Activated CD4-positive, alpha-beta T cell treated with anti-CD3 and anti-CD28 coated beads, Interleukin-2, amount 50 U/mL, for 4 hours (primary cell): ENCODE data around the gene CUL1.

ENCODE experiments used
- DNase-seq, 2 experiments: peaks; one replicate each; pipeline ENCODE4 v3.0.0-alpha.2; 2020

CUL1 gene

DNA sequence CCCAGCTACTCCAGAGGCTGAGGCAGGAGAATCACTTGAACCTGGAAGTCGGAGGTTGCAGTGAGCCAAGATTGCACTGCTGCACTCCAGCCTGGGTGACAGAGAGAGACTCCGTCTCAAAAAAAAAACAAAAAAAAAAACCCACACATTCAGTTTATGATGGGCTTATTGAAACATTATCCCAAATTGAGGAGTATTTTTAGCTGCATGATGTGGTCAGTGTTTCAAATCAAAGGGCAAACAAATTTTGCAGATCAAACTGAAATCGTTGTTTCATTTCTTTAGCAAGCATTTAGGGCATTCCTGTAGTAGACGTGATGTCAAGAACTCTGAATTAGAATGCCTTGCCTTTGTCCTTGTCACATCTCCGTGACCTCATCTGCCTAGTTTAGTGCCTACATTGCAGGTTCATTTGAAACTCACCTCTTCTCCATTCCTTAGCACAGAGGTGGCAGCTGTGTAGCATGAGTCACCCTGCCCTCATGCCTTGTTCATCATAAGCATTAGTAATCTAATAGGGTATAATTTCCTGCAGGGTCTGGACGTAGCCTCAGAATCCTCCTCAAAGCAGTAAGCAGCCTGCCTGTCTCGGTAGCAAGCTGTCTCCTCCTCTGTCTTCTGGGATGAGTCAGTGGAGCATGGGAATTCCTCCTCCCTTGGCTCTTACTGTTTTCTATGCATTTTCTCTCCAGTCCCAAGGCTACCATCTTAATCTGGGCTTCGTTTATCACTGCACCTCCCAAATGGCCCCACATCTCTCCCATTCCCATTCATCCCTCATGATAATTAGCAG, 73.8 kb downstream of the CUL1 start:
- DNase-seq, result peak; percentile 29 to 50

DNA sequence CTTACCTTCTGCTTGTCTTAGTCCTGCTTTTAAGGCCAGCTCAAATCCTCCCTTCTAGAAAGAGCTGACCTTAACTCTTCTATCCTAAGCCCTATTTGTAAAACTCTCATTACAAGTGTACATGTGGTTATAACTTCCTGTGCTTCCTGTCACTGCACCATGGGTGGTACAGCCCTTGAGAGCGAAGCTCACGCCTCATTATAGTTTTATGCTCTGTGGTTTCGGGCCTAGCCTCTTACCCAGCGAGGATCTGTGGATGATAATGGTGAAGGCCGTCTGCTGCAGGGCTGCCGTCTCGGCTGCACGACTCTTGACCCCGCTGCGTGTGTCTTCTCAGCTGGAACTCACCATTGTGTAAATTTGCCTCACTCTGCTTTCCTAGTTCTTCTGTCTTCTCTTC, 74.6 kb downstream of the CUL1 start:
- DNase-seq, result peak in 1 of 2 experiments; percentile 4

DNA sequence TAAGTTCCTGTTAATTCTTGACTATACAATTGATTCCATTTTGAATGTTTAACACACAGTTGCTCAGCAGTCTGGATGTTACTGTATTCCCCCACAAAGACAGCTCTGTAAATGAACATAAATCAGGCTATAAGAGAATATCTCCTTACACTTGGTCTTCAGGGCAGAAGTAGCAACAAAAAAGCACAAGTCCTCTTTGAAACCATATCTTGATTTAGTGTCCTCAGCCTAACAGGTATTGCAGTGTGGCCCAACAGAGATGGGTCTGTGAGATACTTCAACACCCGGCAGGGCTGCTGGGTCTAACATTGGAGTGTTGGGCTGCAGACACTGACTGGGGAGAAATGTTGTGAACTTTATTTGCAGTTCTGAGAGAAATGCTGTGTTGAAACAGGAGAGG, 75.8 kb downstream of the CUL1 start:
- no peak for DNase-seq

DNA sequence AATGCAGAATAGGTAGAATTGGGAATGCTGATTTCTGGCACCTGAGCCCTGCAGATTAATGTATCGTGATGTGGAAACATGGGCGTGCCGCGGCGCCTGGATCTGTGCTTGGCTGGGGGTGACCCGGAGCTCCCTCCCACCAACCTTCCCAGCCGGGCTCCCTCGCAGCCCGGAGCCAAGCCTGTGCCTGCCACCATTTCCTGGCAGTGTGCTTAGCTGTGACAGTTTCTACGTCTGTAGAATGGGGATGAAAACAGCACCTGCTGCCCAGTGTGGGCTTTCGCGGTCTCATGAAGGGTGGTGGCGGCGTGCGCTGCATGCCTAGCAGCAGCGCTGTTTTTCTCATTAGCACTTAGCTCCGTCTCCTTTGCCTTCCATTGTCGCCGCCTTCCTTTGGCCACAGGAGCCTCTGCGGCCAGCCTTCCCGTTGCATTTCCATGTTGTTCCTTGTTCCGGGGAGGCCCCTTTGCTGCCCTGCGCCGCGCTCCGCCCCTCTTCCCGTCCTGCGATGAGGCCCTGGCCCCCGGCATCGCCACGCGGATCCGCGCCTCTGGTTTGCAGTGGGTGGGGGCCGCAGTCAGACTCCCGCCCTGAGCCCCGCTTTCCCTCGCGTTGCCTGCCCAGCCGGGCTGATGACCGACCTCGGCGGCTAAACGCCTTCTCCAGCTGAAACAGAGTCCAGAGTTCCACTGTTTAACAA, 84.2 kb downstream of the CUL1 start:
- no peak for DNase-seq

DNA sequence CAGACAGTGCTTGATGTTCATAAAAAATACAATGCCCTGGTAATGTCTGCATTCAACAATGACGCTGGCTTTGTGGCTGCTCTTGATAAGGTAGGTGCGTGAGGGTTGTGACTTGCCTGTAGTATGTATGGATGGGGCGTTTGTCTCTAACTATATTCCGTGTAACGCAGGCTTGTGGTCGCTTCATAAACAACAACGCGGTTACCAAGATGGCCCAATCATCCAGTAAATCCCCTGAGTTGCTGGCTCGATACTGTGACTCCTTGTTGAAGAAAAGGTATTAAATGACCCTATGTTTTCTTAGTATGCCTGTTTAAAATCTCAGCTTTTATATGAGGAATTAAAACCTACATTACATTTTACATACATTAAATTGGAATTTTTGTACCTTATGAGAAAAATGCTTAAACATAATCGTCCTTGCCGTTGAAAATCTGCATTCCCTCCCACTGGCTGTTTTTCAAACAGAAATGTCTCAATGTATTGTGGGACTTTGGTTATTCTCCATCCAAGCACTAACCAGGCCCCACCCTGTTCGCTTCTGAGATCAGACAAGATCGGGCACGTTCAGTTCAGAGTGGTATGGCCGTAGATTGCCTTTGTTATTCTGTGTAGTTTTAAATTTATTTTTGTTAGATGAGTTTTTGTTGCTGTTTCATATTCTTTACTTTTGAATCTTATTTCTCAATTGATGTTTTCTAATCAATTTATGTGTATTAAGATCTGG, 85.3 kb downstream of the CUL1 start:
- DNase-seq, result no peak

DNA sequence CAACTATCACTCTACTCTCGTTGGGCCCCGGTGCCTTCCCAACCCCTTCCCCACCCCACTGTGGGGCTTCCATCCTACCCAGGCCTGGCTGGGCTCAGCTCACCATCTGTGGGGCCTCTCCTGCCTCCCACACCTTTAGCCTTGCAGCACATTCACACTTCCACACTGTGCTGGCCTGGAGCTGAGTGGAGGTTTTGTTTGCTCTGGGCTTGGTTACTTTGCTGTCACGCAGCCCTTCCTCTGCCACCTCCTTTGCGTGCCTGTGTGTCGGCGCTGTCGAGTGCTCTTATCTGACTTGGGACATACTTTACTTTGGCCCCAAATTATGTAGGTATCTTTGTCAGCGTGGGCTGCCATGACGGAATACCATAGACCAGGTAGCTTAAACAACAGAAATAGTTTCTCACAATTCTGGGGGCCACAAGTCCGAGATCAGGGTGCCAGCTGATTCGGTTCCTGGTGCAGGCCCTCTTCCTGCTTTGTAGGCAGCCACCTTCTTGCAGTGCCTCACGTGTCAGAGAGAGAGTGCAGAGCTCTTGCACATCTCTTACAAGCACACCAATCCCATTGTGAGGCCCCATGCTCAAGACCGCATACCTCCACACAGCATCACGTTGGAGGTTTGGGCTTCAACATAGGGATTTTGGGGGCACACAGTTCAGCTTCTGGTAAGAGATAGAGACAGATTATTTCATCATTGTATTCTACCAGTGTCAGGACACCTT, 89.0 kb downstream of the CUL1 start:
- no peak for DNase-seq

DNA sequence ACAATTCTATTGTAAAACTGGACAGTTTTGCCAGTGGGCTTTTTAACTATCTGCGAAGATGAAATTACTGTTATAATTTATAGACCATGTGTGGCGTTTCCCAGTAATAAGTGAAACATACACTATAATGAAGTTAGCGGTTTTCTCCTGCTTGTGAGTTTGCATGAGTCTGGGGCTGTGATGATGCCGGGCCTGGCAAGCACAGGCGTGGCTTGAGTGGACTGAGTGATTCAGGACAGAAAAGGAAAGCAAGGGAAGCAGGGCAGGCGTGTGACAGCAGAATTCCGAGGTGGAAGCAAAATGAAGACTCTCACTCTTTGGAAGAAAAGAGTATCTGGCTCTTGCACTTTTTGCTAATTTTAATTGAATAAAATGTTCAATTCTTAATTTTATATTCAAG, 90.5 kb downstream of the CUL1 start:
- DNase-seq, result no peak

DNA sequence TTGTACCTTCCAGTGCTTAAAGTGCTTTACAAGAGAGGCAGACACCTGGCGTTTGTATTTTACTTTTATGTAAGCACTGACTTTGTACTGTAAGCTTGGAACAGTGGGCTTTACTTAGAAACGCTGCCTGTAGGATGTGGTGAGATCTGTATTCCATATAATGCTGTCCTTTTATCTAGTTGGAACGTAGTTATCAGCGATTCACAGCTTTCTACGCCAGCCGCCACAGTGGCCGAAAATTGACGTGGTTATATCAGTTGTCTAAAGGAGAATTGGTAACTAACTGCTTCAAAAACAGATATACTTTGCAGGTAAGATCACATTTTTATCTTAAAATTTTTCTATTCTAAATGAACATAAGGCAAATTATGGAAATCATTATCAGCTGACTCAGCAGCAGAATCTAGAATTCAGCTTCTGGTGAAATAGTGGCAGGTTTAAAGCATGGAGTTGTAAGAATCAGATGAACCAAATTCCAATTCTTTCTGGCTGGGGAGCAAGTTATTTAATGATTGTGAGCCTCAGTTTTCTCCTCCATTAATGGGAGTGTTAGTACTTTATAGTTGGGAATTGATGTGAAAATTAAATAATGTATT, 91.5 kb downstream of the CUL1 start:
- DNase-seq, result no peak

DNA sequence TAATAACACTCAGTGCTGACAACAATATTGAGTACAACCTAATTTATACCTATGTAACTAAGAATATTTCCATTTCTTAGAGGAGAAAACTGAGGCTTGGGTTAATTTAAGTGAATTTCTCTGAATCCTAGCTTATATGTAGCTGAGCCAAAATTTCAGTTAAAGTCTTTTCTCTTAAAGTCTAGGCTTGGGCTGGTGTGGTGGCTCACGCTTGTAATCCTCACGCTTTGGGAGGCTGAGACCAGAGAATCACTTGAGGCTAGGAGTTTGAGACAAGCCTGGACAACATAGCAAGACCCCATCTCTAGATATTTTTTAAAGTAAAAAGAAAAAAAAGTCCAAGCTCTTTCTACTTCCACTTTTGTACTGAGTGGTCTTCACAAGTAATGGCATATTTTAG, 92.1 kb downstream of the CUL1 start:
- DNase-seq, result no peak

DNA sequence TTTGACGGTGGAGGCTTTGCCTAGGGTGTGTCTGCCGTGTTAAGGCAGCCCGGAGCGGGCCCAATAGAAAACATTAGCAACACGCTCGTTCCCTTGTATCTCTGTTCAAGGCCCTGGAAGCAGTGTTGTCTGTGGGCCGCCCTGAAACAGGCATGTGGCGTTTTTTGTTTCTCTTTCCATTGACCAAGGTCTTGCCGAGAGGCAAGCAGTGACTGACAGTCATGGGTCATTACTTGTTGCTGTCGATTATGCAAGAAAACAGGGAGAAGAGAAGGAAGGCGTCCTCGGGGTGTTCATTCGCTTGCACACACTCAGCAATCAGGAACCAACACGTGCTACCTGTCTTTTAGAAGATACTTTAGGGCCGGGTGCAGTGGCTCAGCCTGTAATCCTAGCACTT, 92.8 kb downstream of the CUL1 start:
- no peak for DNase-seq

DNA sequence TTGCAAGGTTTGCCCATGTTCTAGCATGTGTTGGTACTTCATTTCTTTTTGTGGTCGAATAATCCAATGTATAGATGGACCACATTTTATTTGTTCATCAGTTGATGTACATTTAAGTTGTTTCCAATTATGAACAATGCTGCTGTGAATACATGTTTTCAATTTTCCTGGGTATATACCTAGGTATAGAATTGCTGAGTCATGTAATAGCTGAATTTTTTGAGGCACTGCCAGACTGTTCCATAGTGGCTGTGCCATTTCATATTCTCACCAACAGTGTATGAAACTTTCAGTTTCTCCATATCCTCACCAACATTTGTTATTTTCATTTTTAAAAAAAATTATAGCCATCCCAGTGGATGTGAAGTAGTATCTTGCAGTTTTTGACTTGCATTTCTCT, 94.9 kb downstream of the CUL1 start:
- no peak for DNase-seq

DNA sequence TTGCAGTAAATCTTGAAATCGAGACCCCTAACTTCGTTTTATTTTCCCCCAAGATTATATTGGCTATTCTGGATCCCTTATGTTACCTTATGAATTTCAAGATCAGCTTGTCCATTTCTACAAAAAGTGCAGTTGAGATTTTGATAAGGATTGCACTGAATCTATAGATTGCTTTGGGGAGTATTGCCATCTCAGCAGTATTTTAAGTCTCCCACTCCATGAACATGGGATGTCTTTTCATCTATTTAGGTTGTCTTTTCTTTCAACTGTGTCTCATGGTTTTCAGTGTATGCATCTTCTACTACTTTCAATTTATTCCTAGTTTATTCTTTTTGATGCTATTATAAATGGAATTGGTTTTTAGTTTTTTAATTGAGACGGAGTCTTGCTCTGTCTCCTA, 95.8 kb downstream of the CUL1 start:
- no peak for DNase-seq

DNA sequence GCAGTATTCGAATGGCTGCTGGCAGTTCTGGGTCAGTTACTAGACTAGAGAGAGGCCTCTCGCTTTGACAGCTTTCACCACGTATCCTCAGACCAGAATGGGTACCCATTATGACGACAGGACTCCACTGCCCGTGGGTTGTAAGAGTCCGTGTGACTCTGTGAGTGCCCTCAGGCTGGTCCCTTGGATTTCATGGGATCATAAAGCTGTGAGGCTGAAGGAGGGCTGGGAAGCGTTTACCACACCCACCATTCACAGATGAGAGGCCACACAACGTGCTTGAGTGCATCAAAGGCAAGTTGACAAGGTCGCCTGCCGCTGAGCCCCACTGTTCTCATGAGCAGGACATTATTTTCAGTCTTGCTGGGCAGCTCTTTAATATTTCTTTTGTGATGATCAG, 98.1 kb downstream of the CUL1 start:
- DNase-seq, result no peak

DNA sequence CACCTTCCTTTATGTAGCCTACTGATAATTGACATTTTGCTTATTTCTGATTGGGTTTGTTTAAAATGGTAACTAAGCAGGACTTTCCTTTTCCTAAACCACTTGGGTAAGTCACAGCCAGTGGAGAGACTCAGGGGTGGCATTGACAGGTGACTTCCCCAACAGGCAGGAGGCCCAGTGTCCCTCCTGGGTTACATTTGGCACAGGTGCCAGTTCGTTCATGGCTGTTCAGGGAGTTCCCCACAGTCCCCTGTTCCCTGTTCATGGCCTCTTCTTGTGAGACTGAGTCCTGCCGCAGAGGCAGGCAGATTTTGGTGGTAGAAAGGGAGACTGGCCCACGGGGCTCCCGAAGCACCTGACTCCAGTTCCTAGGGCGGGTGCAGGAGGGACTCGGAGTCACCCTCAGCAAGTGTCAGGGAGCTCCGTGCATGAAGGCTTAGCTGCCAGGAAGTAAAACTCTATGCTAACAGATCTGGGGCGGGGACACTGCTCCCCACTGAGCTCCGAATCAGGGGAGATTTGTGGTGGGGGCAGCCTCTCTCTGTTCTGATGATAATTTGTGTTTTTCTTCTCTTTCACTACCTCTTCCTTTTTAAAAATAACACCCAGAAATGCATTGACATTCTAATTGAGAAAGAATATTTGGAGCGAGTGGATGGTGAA, 101.3 kb downstream of the CUL1 start:
- no peak for DNase-seq

DNA sequence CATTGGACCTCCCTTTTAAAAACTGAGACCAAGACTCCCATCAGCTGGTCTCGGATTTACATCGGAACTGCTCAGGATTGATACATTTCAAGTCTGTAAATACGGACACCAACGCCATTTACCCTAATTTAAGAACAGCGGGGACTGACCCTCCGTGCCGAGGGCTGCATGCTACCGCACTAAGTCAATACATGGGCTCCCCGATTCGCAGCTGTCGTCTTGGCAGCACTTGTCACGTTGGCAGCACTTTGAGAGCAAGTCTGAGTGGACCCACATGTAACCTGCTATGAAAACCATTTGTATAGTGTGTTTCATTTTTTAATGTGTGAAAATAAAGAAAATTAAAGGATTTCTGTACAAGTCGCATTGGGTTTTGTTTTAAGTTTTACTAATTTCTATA, 102.0 kb downstream of the CUL1 start:
- DNase-seq, result no peak

DNA sequence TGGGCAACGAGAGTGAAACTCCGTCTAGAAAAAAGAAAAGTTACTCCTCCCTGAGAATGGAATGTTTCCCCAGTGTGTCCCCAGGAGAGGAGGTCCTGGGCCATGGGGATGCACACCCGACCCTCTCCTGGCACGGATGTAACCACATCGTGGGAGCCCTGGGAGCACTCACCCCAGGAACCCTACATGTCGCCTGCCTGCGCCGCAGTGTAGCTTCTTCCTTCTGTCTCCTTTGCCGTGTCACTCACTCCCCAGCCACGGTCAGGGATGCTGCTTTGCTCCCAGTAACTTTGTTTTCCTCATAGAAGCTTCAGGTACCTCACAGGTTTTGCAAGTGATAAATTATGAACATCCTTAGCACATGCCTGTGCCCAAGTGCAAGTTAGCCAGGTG, 103.4 kb downstream of the CUL1 start:
- DNase-seq, result no peak

DNA sequence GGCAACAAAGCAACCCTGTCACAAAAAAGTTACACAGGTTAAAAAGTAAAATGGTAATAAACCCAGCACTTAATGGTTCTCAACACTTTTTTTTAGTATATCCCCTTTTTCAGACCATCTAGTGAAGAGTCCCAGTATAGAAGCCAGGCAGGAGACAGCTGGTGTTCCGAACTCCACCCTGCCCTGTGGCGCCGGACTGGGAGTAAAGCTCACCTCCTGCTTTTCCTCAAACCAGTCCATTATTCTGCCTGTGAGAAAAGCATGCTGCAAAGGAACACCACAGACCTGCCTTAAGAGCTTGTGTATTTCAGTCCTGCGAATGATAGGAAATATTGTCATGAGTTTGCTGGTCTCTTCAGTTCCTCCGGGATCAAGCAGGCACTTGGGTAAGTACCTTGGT, 104.4 kb downstream of the CUL1 start:
- no peak for DNase-seq

DNA sequence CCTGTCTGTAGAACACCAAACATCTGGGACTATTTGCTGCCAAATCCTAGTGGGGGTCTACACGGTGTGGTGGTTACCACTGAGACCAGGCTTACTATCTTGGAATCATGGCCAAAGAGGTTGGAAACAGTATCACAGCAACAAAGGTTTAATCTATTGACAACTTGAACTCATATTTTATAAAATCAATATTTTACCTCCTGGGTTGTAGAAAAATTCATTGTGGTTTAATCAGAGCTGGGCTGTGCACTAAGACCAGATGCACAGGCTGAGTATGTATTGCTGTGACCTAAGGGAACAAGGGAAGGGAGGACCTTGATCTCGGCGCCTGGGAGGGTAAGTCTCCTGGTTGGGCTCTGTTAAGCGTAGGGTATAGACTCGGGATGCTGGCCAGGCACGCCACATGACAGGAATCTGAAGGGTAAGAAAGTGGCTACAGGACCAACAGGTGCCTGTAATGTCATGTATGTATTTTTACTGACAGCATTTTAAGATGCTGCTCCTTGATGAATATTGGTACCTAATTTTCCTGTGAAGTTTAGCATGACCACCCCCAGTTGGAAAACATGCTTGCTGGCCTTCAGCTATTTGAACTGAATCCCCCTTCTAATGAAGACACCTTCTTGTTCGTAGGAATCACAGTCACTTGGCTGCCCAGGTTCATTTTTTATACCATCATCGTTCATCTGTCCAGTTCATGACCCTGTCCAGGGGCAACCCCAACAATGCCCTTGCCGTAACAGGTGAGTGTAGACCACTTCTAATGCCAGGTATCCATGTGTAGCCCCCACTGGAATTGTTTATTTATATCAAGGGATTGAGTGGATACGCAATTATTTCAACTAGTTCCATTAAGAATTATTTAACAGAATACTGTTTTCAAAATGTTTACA, 105.9 kb downstream of the CUL1 start:
- no peak for DNase-seq

DNA sequence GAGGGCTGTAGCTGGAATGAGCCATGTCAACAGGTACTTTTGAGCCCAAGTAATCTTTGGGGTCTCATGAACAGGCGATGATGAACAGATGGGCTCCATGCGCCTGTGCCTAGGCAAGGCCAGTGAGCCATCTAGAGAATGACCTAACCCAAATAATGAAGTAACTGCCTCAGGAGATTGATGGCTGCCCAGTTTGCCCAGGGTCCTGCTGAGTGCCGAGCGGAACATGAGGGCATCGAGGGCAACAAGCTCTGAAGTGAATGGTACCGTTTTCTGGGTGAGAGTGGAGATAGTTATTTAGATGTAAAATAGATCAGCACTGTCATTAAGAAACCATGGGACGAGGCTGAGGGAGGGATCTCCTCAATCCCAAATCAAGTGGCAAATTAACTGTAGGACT, 107.5 kb downstream of the CUL1 start:
- no peak for DNase-seq

DNA sequence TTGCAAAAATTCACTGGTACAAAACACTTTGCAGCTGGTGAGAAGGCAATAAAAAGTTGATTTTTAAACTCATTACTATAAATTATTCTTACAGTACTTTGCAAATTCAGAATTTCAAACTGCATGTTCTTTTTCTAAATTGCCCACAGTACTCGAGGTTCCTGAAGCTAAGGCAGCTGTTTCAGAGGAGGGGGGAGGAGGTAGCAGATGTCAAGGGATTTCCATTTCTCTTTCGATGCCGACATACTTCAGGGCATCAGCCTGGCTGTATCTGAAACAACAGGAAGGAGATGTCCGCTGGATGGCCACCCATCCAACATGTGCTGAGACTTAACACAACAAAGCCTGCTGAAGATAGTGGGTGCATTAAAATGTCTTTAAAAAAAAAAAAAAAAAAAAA, 108.7 kb downstream of the CUL1 start:
- no peak for DNase-seq

DNA sequence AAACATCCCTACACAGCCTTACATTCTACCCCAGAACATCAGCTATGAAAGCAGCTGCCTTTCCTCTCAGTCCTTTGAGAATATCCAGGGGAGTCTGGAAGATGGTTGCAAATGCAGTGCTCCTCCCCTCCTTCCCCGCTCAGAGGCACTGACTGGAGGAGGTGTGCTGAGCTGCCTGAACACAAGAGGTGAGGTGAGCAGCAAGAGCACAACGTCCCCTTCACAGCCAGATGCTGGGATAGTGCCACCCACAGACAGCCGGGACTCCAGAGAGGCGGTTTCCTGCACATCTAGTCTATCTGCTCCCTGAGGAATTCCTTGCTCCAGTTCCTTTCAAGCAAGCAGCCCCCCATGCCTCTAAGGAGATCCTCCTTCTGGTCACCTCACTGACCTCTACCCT, 111.2 kb downstream of the CUL1 start:
- DNase-seq, result no peak
